ENCODE measurements around the gene GOSR1.

GRCh38 chr17:30429155-30429554, 48.1 kb upstream of the GOSR1 start:
- no peak for TF ChIP-seq CTCF (IDR thresholded peaks at IDR 0.05)
- no peak for TF ChIP-seq POLR2A (IDR thresholded peaks at IDR 0.05)
- no peak for TF ChIP-seq POLR2AphosphoS5 (IDR thresholded peaks at IDR 0.05)

Measured in prostate gland (tissue), 2 donors.